Measurements from ENCODE around the gene GIMAP2.

DNA sequence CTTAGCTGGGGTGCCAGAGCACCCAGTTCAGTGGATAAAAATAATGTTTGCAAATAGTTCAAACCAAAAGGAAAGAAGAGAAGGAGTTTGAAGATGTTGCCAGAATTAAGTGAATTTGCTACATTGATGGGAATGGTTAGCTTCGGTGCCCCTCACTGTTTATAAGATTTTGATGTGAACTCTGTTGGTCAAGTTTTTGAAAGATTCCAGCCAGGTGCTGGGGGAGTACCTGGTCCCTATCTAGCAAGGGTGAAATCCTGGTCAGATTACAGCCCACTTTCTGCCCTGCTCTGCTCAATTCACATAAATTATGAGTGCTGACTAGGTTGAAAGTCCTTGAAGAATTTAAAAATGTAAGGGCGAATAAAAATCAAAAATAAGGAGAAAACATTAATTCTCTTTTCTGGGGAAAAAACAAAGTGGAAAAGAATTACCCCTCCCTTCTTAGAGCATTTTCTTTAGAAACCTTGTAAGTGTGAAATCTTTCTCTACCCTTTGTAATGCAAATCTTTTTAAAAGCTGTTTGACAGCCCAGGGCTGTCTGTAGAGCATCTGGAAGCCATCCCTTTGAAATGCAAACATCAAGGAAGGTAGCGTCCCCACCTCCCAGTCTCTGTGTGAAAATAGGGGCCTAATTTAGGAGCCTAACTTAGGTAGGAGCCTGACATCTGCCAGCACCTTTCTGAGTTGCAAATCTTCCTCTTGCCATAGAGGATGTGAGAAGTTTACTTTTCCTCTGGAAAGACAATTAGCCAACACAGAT lies 50.3 kb downstream of the GIMAP2 start:
- TF ChIP-seq, protein P1, sequence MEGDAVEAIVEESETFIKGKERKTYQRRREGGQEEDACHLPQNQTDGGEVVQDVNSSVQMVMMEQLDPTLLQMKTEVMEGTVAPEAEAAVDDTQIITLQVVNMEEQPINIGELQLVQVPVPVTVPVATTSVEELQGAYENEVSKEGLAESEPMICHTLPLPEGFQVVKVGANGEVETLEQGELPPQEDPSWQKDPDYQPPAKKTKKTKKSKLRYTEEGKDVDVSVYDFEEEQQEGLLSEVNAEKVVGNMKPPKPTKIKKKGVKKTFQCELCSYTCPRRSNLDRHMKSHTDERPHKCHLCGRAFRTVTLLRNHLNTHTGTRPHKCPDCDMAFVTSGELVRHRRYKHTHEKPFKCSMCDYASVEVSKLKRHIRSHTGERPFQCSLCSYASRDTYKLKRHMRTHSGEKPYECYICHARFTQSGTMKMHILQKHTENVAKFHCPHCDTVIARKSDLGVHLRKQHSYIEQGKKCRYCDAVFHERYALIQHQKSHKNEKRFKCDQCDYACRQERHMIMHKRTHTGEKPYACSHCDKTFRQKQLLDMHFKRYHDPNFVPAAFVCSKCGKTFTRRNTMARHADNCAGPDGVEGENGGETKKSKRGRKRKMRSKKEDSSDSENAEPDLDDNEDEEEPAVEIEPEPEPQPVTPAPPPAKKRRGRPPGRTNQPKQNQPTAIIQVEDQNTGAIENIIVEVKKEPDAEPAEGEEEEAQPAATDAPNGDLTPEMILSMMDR (IDR thresholded peaks at IDR 0.05) = no peak
- TF ChIP-seq POLR2AphosphoS5 (IDR thresholded peaks at IDR 0.05) = no peak
